BJ (cell line): ENCODE results near the gene TPCN2. TPM values are rescaled to one million over a fixed set of nuclear protein-coding genes. Genes with fewer than 3 reads are reported as not detected.

Experiments
- CTCF ChIA-PET: fragments of 350-600 bp; formaldehyde crosslinking; extraction: SDS; loops from one replicate; lab custom pipeline; 2021; ENCODE audit warnings: antibody characterized with exemption, inconsistent platforms; lab: Yijun Ruan, JAX
- POLR2A ChIA-PET: fragments of 300-600 bp; sonication (Branson Sonifier 250); formaldehyde crosslinking; extraction: SDS; loops from one replicate; lab custom pipeline; 2021; ENCODE audit warnings: antibody characterized with exemption; lab: Charles Lee
- DNase-seq: peaks from one replicate; pipeline ENCODE4 v3.0.0-alpha.2; 2011; ENCODE audit warnings: low read depth
- H3K27me3 ChIP-seq: 2 replicates; pipeline ENCODE4 v1.6.0; 2011; ENCODE audit warnings: low read length; ENCODE audit not compliant: control insufficient read depth, insufficient read depth
- H3K36me3 ChIP-seq: 2 replicates; pipeline ENCODE4 v1.5.1; 2011; ENCODE audit warnings: low read length; ENCODE audit not compliant: control insufficient read depth, insufficient read depth
- H3K4me3 ChIP-seq: 2 replicates; pipeline ENCODE4 v1.5.1; 2011; ENCODE audit warnings: low read depth, mild to moderate bottlenecking, control low read depth, low read length
- CTCF ChIP-seq: IDR thresholded peaks from 2 replicates; pipeline ENCODE4 v1.5.1; 2011; ENCODE audit warnings: low read depth, mild to moderate bottlenecking, control low read depth, inconsistent platforms, low read length, moderate library complexity; ENCODE audit not compliant: insufficient read depth
- polyA plus RNA-seq: library from polyadenylated mRNA; depleted of rRNA; stranded (reverse); fragments of >200 nt; gene quantifications from 2 replicates; pipeline ENCODE4 v1.2.3, GENCODE V29; 2011

TPCN2 gene
- polyA plus RNA-seq, 1 experiment, result 9.9 TPM

- Histone ChIP-seq H3K36me3 (no peaks in the 10 kb centered on the region), H3K4me3 (no peak overlapping the region), H3K27me3 (0 out of 2 replicates have a peak, but pooled peaks cover 1% of the 10 kb centered on the region)
- CTCF ChIA-PET, result interaction anchor here (0.7 to 5.8 kb wide), 10 partner anchors 9 to 565 kb away, joined by 3 to 94 read pairs (median 6); partner anchors contain the start of gene CCND1
- TF ChIP-seq CTCF, result no peak
- no peak for DNase-seq
- POLR2A ChIA-PET, result interaction anchor here (0.7 kb wide), 1 partner anchor 22 kb away, joined by 4 read pairs; no protein-coding TSS in a partner anchor
Measured at GRCh38 chr11:69102732-69103615, 54.2 kb downstream of the TPCN2 start.

GRCh38 chr11:69104212-69104855, 55.6 kb downstream of the TPCN2 start:
- ChIA-PET POLR2A (no interaction called here), CTCF (interaction anchor here (2.2 to 5.8 kb wide), 3 partner anchors 28 to 566 kb away, joined by 6 to 94 read pairs (median 8); no protein-coding TSS in a partner anchor)
- H3K4me3 ChIP-seq, result no peak overlapping the region
- no peak for DNase-seq
- TF ChIP-seq CTCF, result no peak
- H3K36me3 ChIP-seq, result no peaks in the 10 kb centered on the region
- 0 out of 2 replicates have a peak, but pooled peaks cover 3% of the 10 kb centered on the region for H3K27me3 ChIP-seq

GRCh38 chr11:69104856-69105395, 56.2 kb downstream of the TPCN2 start:
- POLR2A ChIA-PET, result no interaction called here
- CTCF ChIA-PET, result interaction anchor here (0.8 to 3.1 kb wide), 5 partner anchors 27 to 578 kb away, joined by 4 to 9 read pairs (median 6); no protein-coding TSS in a partner anchor

GRCh38 chr11:69105461-69106030, 56.8 kb downstream of the TPCN2 start:
- no peaks in the 10 kb centered on the region for H3K36me3 ChIP-seq
- POLR2A ChIA-PET, result no interaction called here
- CTCF ChIA-PET, result interaction anchor here (0.8 to 3.1 kb wide), 6 partner anchors 13 to 578 kb away, joined by 3 to 9 read pairs (median 6); no protein-coding TSS in a partner anchor
- TF ChIP-seq CTCF, result no peak
- 0 out of 2 replicates have a peak, but pooled peaks cover 4% of the 10 kb centered on the region for H3K27me3 ChIP-seq
- no peak for DNase-seq
- H3K4me3 ChIP-seq, result no peak overlapping the region

More at GRCh38 chr11:69104856-69105395, 56.2 kb downstream of the TPCN2 start:
- H3K36me3 ChIP-seq, result no peaks in the 10 kb centered on the region
- TF ChIP-seq CTCF, result no peak
- DNase-seq, result no peak
- H3K27me3 ChIP-seq, result 0 out of 2 replicates have a peak, but pooled peaks cover 4% of the 10 kb centered on the region
- H3K4me3 ChIP-seq, result no peak overlapping the region
